Stimulated activated CD4-positive, alpha-beta T cell treated with anti-CD3 and anti-CD28 coated beads, Interleukin-1b, Interleukin-23, amount 100 ng/mL, for 1 hour (primary cell): ENCODE results near the gene CMTM7.
A peak's percentile ranks its signal among the peaks of the same experiment; 100 is the strongest.
"Not testable (repeated sequence)": the region's sequence is repeated elsewhere in the genome, so short reads cannot be mapped to it uniquely, and the experiment has no call there.

ENCODE experiments used
- DNase-seq, 2 donors: peaks; one replicate each; pipeline ENCODE4 v3.0.0-alpha.2; 2020; ENCODE audit warnings: low read depth in 2 of 2

The CMTM7 gene

DNA sequence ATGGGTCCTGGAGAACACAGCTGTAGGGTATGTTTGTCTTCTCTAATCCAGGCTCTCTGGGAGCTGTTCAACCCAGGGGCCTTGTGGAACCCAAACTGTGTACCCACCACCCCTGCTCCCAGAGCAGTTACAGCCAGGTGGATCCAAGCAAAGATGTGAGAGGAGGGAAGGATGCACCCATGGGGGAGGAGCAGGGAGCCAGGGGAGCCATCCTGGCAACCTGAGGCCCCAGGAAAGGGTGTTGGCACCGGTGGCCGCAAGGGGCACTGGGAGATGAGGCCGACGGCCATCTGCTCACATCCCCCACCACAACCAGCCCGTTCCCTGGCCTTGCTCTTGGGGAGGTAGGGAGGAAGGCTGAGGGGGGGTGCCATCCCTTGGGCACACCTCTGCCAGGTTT lies 67.8 kb downstream of the CMTM7 start:
- no peak for DNase-seq

DNA sequence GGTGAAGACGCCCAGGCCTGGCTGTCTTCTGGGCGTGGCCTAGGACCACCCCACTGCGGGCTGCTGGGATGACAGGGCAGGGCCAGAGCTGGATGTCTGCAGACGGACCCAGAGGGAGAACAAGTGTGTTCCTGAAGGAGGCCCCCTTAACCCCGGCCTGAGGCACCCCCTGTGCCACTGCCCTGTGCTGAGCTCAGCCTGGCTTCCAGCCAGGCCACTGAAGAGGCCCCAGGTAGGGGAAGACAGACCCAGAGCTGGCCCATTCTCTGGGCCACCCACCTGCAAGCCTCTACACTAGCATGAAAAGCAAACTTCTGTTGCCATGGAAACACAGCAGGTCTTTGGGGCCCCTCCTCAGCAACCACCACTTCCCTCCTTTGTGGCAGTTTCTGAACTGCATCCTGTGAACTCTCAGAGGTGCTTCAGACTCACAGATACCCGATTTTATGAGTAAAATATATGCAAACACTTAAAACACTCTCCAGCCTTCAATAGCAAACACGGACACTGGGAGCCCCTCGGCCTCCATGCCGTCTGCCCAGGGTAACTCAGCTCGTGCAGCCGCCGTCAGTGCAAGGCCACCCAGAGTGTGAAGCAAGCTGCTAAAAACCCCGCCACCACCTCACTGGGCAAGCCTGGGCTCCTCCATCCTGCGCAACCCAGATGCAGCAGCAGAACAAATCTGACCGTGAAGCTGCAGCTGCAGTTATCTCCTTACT lies 68.5 kb downstream of the CMTM7 start:
- DNase-seq: peak in 1 of 2 donors; percentile 42

DNA sequence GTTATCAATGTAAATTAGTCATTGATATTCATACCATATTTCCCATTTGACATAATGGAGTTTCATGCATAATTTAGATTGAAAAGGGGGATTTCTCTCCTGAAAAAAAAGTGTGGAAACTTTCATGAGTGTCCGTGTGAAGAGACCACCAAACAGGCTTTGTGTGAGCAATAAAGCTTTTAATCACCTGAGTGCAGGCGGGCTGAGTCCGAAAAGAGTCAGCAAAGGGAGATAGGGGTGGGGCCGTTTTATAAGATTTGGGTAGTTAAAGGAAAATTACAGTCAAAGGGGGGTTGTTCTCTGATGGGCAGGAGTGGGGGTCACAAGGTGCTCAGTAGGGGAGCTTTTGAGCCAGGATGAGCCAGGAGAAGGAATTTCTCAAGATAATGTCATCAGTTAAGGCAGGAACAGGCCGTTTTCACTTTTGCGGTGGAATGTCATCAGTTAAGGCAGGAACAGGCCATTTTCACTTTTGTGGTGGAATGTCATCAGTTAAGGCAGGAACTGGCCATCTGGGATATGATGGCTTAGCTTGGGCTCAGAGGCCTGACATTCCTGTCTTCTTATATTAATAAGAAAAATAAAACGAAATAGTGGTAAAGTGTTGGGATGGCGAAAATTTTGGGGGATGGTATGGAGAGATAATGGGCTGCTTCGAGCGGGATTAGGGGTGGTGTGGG lies 69.3 kb downstream of the CMTM7 start:
- not testable (repeated sequence) for DNase-seq

DNA sequence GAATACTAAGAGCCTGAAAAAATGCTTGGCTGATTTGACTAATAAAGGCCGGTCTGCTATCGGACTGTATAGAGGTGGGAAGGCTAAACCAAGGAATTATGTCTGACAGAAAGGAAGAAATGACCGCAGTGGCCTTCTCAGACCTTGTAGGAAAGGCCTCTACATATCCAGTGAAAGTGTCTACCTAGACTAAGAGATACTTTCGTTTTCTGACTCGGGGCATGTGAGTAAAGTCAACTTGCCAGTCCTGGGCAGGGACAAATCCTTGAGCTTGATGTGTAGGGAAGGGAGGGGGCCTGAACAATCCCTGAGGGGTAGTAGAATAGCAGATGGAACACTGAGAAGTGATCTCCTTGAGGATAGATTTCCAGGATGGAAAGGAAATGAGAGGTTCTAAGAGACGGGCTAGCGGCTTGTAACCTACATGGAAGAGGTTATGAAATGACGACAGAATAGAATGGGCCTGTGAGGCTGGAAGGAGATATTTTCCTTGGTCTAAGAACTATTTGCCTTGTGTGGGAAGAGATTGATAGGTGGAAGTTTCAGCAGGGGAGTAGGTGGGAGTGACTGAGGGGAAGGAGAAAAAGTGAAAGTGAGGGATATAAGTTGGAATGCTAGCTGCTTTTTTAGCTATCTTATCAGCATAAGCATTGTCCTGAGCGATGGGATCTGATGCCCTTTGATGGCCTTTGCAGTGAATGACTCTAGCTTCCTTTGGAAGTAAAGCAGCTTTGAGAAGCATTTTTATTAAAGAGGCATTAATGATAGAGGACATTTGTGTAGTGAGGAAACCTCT lies 70.7 kb downstream of the CMTM7 start:
- not testable (repeated sequence) for DNase-seq

DNA sequence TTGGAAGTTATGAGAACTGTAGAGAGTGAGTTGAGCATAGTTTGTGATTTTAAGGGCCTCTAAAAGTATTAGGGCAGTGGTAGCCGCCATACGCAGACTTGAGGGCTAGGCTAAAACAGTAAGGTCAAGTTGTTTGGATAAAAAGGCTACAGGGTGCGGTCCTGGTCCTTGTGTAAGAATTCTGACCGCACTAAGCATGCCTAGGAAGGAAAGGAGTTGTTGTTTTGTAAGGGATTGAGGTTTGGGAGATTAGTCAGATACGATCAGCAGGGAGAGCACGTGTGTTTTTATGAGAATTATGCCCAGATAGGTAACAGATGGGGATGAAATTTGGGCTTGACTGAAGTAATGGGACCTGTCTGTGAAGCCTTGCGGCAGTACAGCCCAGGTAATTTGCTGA lies 71.8 kb downstream of the CMTM7 start:
- not testable (repeated sequence) for DNase-seq

DNA sequence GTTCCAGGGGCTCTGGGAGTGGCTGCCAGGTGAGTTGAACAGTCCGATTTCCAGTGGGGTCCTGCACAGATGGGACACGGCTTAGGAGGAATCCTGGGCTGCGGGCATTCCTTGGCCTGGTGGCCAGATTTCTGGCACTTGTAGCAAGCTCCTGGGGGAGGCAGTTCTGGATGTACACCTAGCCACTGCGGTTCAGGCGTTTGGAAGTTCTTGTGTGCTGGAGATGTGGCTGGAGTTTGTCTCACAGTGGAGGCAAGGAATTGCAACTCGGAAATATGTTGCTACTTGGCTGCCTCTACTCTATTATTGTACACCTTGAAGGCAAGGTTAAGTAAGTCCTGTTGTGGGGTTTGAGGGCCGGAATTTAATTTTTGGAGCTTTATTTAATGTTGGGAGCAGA lies 73.1 kb downstream of the CMTM7 start:
- not testable (repeated sequence) for DNase-seq

DNA sequence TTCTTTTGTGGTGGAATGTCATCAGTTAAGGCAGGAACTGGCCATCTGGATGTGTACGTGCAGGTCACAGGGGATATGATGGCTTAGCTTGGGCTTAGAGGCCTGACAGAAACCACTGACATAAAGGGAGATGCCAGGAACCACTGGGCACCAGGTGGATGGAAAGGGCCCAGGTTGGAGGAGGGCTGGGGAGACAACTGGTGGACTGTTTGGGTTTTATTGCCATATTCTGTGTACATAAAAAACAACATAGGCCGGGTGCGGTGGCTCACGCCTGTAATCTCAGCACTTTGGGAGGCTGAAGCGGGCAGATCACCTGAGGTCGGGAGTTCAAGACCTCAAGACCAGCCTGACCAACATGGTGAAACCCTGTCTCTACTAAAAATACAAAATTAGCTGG lies 75.2 kb downstream of the CMTM7 start:
- DNase-seq: not testable (repeated sequence)

DNA sequence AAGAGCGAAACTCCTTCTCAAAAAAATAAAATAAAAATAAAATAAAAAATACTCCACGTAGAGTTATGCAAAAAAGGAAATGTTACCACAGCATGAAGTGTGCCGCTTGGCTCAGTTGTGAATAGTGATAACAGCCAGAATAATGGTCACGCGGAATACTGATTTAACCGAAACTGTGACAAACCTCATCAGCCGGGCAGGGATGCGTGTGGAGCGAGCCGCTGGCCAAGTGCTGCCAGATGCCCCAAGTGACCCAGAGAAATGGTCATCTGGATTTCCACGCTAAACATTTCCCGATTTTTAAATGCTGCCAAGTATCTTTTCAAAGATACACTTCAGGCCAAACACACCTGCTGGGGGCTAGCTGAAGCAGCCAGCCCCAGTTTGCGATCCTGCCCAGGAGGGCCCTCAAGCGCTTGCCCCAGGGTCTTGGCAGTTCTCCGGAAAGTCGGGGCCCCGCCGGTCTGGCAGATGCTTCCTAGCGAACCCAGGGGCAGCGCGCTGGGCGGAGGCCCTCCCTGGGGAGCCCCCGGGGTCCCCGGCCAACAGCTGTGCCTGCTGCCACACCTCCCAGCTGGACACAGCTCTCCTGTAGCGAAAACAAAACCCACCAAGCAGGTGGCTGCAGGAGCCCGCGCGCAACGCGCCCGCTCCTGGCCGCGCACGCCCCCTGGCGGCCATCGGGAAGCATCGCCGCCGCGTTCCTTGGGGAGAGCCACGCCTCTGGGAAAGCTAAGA lies 75.8 kb downstream of the CMTM7 start:
- DNase-seq: peak; percentile 37 to 69

DNA sequence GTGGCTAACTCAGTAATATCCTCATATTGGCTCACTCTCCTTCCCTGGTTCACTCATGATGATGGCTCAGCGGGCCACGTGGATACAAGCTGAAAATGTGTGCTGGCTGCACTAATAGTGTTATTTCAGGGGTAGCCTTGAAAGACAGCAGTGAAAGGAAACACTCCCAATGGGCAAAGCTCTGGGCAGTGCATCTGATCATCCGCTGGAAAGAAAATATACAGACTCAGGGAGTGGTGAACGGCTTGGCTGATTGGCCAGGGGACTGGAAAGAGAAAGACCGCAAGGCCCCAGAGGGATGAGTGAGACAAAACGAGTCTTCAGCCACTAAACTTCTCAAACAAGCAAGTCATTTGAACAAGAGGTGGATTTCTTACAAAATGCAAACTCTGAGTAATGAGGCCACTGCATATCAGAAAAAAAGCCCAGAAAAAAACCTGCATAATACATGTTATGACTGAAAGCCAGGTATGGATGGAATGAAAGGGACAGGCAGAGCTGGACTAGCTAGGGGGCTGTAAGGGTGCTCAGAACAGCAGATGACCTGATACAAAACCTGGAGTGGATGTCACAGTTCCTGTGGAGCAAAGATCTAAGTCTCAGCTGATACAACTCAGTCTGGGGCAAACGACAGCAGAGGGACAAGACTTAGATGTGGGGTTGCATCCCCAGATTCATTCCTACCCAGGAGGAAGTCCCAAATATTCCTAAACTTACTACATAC lies 77.7 kb downstream of the CMTM7 start:
- DNase-seq: no peak

DNA sequence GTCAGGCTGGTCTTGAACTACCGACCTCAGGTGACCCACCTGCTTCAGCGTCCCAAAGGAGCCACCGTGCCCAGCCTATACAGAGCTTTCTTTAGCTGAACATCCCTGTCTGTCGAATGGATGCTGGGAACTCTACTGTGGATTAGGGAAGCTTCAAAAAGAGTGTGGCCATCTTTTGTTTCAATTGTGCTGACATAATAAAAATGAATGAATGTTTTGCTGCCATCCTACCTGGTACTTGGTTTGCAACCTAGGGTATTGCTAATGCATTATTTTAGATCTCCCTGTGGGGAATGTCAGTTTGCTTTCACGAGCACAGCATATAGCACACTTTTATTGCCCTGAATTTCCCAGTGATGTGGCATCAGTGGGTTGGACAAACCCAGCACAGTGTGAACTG lies 78.7 kb downstream of the CMTM7 start:
- DNase-seq: no peak

DNA sequence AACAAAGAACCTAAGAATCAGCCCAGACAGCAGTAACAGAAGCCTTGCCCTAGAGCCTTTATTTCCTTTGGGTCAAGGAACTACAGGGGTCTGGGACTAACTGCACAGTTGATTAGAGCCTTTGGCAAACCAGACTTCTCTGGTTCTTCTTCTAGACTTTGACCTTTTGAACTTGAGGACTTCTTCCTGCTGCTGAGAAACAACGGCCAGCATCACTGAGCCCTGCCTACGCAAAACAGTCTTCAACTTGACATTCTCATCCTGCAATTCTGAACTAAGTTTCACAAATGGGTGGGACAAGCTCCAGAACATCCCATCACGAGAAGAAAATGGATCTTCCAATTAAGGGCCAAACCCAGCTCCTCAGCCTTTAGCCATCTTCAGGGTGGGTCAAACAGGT lies 79.6 kb downstream of the CMTM7 start:
- no peak for DNase-seq

DNA sequence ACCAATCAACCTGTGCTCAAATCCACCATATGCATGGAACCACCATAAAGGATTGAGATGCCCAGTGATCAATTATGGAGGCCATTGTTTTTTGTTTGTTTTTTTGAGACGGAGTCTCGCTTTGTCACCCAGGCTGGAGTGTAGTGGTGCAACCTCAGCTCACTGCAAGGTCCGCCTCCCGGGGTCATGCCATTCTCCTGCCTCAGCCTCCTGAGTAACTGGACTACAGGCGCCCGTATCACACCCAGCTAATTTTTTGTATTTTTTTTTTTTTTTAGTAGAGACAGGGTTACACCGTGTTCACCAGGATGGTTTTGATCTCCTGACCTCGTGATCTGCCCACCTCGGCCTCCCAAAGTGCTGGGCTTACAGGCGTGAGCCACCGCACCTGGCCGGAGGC lies 80.5 kb downstream of the CMTM7 start:
- DNase-seq: not testable (repeated sequence)

DNA sequence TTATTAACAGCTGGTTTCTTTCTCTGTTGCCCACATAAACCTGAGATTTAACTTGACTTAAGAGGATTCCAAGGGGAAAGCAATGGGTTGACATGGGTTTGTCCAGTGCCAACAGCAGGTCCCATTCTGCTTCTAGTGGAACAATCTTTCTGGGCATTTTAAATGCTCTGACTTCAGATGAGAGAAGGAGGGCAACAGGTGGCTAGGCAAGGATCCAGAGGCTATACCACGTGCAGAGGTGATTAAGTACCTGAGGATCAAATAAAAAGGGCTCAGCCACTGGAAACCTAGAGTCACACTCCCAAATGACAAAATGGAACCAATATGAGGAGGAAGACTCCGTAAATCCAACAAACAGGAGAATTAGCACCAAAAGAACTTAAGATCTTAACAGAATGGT lies 82.5 kb downstream of the CMTM7 start:
- no peak for DNase-seq

DNA sequence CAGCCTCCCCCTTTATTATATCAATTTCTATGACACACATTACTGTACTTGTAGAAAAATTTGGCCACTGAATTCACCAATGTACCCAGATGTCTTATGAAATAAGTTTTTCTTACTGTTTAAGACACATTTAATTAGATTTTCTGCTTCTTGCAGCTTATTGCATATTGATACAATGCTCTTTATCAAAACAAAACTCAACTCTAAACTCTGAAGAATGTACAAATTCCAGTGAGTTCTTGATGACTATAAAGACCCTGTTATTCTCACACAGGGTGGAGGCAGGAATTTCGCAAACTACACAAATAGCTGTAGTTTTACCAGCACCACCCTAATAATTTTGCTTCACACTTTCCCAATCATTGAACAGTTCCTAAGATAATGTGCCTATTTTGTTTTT lies 89.0 kb downstream of the CMTM7 start:
- DNase-seq: no peak

DNA sequence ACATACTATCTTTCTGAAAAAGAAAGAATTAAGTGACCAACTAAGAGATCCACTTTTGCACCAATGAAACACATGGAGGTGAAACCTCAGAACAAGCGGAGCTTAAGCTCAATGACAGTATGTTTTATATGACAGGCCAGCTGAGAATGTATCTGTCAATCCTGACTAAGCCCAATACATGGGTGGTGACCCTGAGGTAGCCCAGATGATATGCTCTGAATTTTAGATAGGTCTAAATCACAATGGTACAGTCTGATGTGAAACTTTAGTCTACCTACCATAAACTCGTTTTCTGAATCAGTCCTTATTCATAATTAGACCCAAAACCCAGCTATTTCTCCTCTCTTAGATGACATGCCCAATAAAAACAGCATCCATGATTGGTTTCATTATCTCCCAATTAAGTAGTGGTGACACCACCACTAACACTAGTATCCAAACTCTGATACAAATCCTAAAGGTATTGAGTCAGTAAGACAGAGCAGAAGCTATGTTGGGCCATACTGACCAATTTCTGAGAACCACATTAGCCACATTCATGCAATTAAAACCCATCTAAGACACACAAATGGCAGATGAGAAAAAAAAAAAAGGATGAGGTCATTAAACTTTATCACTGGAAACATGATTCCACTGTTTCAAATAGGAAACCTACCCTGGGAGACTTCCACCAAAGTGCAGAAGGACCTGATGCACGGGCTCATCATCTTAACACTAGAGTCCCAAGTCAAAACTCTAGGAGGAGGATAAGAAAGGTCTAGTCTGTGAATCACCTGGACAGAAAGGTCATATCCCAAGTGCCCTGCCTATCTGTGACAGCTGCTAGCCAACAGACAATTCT lies 90.4 kb downstream of the CMTM7 start:
- no peak for DNase-seq

DNA sequence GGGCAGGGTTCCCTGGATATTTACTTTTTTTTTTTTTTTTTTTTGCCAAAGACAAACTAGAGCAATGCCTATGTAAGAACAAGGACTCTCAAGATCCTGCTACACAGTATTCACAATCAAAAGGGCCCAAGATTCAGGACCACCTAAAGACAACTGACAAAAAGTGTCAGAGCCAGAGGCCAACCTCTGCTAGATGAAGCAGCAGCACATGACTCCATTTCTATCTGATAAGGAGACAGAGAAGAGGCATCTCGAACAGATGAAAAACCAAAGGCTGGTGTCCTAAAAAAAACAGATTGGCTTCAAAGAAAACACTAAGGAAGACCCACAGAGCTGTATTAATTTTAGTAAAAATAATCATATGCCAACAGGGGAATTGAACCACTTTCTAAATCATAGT lies 91.0 kb downstream of the CMTM7 start:
- DNase-seq: no peak

DNA sequence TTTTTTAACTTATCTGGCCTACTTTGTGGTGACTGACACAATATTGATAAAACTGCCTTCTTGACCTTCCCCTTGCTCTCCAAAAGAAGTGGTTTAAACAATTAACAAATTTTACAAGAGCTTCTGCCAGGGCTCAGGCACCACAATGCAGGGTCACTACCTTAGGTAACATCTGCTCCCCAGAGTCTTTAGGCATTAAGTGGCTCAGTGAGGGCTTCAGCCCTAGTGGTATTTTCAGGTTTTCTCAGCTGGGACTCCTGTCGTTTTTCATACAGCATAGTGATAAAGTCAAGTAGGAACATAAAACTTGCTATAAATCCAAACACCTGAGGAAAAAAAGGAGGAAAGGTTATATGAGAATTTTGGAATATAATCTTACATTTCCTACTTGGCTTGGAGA lies 92.1 kb downstream of the CMTM7 start:
- no peak for DNase-seq

DNA sequence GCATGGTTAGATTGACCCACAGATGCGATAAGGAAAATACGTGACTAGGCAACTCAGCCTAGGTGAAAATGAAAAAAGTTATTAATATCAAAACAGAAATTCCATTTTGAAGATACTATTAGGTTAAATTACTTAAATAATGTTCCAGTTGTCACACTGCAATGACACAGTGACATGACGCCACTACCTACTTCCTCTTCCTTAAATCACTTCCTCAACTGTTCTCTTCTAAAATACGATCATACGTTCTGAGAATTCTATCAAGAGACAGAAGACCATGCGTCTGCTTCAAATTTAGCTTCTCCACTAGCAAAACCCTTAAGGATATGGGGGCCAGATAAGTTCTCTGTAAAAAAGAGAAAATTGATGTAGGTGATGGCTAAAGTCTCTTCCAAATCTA lies 92.8 kb downstream of the CMTM7 start:
- DNase-seq: no peak

DNA sequence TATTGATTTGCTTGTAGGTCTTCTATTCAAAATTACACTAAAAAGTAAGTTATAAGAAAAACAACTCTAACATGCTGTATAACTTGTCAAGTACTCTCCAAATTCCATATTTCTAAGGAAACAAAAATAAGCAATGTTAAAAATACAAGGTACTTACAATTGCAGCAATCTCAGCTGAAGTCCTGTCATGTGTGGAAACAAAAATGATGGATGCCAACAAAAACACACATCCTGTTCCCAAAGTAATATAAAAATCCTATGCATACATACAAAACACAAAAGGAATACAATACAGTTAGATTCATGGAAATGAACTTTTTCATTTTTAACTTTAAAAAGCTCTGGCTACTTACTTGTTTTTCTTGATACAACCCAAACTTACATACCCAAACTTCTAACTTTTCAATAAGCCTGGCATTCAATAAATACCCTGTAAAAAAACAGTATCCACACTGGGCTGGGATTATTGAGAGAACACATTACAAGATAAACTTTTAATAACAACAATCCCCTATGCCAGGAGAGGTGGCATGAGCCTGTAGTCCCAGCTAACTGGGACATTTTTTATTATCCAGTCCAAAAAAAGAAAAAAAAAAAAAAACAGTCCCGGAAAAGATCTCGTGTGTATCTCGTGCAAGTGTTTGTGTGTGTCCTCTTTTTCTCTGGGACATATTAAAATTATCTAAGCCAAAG lies 96.3 kb downstream of the CMTM7 start:
- DNase-seq: no peak

DNA sequence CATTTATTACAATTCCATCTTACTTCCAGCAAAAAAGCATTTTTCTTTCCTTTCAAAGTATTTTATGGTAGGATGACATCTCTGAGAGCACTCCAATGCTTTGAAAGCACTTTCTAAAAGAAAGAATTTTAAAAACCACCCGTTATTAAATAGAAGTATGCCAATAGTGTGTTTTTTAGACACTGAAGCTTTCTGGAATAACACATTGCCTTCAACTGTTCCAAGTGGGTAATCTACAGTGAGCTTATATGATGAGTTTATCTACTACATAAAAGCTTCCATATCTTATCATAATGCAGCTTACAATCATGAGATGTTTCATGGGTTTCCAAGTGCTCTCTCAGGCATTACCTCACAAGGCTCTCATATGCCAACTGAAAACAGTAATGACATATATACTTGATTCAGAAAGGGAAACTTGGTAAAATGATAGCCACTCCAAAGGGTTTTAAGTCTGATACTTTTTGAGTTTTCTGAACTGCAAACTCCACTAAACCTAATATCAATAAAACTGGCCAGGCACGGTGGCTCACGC lies 96.9 kb downstream of the CMTM7 start:
- no peak for DNase-seq
